ENCODE data around the gene MYO6.

- TF ChIP-seq EZH2phosphoT487 (IDR thresholded peaks at IDR 0.05; ENCODE audit: borderline replicate concordance) (no peak), CTCF (conservative IDR thresholded peaks at IDR 0.05; ENCODE audit: low read length) (no peak)
Measured at GRCh38 chr6:75896526-75896925, 147.5 kb downstream of the MYO6 start.

All from Loucy (cell line).